Measurements from ENCODE around the gene UBE2Q2.

Gene UBE2Q2

DNA sequence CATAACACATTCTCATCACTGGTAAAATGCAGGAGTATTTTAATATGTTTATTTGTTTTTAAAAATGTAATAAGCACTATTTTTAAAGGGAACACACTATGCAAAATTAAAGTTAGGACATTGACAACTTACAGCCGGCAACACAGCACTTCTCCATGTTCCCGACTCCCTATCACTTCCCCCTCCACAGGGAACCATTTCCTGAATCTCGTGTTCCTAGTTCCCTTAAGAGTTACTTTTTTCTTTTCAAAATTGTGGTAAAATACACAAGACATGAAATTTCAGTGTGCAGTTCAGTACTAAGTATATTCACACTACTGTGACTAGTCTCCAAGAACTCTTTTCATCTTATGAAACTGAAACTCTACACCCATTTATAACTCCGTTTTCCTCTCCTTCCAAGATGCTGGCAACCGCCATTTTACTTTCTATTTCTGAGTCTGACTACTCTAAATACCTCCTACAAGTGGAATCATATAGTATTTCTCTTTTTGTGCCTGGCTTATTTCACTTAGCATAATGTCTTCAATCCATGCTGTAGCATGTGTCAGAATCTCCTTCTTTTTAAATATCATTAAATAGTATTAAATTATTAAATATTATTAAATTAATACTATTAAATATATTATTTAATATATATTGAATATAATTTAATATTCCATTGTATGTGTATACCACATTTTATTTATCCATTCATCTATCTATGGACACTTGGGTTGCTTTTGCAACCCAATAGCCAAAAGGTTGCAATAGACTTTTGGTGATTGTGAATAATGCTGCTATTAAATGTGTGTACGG is 25.9 kb upstream of the UBE2Q2 start:
- no peak for TF ChIP-seq EZH2 (IDR thresholded peaks at IDR 0.05; ENCODE audit: borderline replicate concordance, low read length)
- H3K36me3 ChIP-seq (ENCODE audit: insufficient read depth, low read length) = no peaks in the 10 kb centered on the region
- no peaks in the 10 kb centered on the region for H3K9me2 ChIP-seq (ENCODE audit: low read depth, low read length)
- H4K20me1 ChIP-seq (ENCODE audit: insufficient read depth, low read length) = no peaks in the 10 kb centered on the region
- no peak overlapping the region for H2AFZ ChIP-seq (ENCODE audit: low read length)
- H3K9me3 ChIP-seq (ENCODE audit: low read length) = no peaks in the 10 kb centered on the region
- H3K27me3 ChIP-seq (ENCODE audit: insufficient read depth, low read length) = no peaks in the 10 kb centered on the region; the same call in 1 of the 2 replicates
- no peaks in the 10 kb centered on the region for H3F3A ChIP-seq (ENCODE audit: insufficient read depth, low read length)
- no peaks in the 10 kb centered on the region for H3K4me1 ChIP-seq (ENCODE audit: insufficient read depth, low read length, severe bottlenecking)
- no peak overlapping the region for H3K4me3 ChIP-seq (ENCODE audit: low read depth, low read length, poor library complexity, severe bottlenecking)
- H3K9ac ChIP-seq (ENCODE audit: low read length) = no peak overlapping the region
- no peak overlapping the region for H3K4me2 ChIP-seq (ENCODE audit: low read length)
- H3K27ac ChIP-seq (ENCODE audit: low read depth, low read length, poor library complexity, severe bottlenecking) = no peak overlapping the region
- no peaks in the 10 kb centered on the region for H3K79me2 ChIP-seq (ENCODE audit: insufficient read depth, low read length)

DNA sequence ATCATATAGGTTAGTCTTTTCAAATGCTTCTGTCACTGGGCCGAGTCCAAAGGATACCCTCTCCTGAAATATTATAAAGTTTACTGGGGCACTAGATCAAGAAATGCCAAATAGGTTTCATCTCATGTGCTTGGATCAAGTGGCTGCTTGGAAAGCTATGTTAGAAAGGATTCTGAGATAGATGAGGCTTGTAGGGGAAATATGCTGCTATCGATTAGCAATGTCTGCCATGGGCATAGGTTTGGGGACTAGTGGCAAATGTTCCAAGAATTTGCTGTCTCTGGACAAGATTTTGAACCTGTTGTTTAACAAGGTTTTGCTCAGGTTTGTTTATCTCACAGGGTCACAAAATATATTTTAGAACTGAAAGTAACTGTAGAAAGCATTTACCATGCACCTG is 23.0 kb upstream of the UBE2Q2 start:
- no peak for TF ChIP-seq EZH2 (IDR thresholded peaks at IDR 0.05; ENCODE audit: borderline replicate concordance, low read length)
- TF ChIP-seq, protein P1, sequence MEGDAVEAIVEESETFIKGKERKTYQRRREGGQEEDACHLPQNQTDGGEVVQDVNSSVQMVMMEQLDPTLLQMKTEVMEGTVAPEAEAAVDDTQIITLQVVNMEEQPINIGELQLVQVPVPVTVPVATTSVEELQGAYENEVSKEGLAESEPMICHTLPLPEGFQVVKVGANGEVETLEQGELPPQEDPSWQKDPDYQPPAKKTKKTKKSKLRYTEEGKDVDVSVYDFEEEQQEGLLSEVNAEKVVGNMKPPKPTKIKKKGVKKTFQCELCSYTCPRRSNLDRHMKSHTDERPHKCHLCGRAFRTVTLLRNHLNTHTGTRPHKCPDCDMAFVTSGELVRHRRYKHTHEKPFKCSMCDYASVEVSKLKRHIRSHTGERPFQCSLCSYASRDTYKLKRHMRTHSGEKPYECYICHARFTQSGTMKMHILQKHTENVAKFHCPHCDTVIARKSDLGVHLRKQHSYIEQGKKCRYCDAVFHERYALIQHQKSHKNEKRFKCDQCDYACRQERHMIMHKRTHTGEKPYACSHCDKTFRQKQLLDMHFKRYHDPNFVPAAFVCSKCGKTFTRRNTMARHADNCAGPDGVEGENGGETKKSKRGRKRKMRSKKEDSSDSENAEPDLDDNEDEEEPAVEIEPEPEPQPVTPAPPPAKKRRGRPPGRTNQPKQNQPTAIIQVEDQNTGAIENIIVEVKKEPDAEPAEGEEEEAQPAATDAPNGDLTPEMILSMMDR (IDR thresholded peaks at IDR 0.05; ENCODE audit: low read length) = no peak
- Histone ChIP-seq H3K4me2 (ENCODE audit: low read length) (no peak overlapping the region), H3F3A (ENCODE audit: insufficient read depth, low read length) (no peaks in the 10 kb centered on the region), H3K4me1 (ENCODE audit: insufficient read depth, low read length, severe bottlenecking) (no peaks in the 10 kb centered on the region), H3K36me3 (ENCODE audit: insufficient read depth, low read length) (no peaks in the 10 kb centered on the region), H3K9ac (ENCODE audit: low read length) (no peak overlapping the region), H3K27me3 (ENCODE audit: insufficient read depth, low read length) (no peaks in the 10 kb centered on the region; the same call in 1 of the 2 replicates), H3K4me3 (ENCODE audit: low read depth, low read length, poor library complexity, severe bottlenecking) (no peak overlapping the region), H3K79me2 (ENCODE audit: insufficient read depth, low read length) (no peaks in the 10 kb centered on the region), H3K27ac (ENCODE audit: low read depth, low read length, poor library complexity, severe bottlenecking) (no peak overlapping the region), H3K9me2 (ENCODE audit: low read depth, low read length) (no peaks in the 10 kb centered on the region), H3K9me3 (ENCODE audit: low read length) (no peaks in the 10 kb centered on the region), H2AFZ (ENCODE audit: low read length) (no peak overlapping the region), H4K20me1 (ENCODE audit: insufficient read depth, low read length) (no peaks in the 10 kb centered on the region)

DNA sequence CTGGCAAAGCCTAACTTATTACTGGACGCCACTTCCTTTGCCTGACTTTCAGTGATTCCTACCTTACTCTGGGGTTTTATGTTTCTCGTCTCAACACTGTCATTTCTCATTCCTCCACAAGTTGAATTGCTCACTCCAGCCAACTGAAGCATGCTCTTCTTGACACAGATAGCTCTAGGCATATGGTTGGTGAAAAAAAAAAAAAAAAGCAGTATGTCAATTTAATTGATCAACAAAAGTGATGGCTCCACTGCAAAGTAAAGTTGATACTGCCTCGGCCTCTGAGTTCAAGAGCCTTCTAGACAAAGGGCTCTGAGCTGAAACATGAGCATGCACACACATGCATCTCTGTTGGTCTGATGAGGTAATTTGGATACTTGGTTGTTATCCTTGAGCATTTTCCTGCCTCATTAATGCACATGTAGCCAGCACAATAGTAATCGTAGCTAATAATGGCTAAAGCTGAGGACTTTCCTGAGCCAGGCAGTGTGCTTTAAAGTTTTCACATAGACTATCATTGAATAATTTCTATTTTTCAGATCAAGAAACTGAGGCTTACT is 21.4 kb upstream of the UBE2Q2 start:
- Histone ChIP-seq H3K27me3 (ENCODE audit: insufficient read depth, low read length) (no peaks in the 10 kb centered on the region), H4K20me1 (ENCODE audit: insufficient read depth, low read length) (no peaks in the 10 kb centered on the region), H2AFZ (ENCODE audit: low read length) (no peak overlapping the region), H3K36me3 (ENCODE audit: insufficient read depth, low read length) (no peaks in the 10 kb centered on the region), H3K9me3 (ENCODE audit: low read length) (no peaks in the 10 kb centered on the region), H3K4me1 (ENCODE audit: insufficient read depth, low read length, severe bottlenecking) (no peaks in the 10 kb centered on the region), H3F3A (ENCODE audit: insufficient read depth, low read length) (no peaks in the 10 kb centered on the region), H3K27ac (ENCODE audit: low read depth, low read length, poor library complexity, severe bottlenecking) (no peak overlapping the region), H3K9ac (ENCODE audit: low read length) (no peak overlapping the region), H3K79me2 (ENCODE audit: insufficient read depth, low read length) (no peaks in the 10 kb centered on the region), H3K9me2 (ENCODE audit: low read depth, low read length) (no peaks in the 10 kb centered on the region), H3K4me3 (ENCODE audit: low read depth, low read length, poor library complexity, severe bottlenecking) (no peak overlapping the region), H3K4me2 (ENCODE audit: low read length) (no peak overlapping the region)
- TF ChIP-seq, protein P1 (IDR thresholded peaks at IDR 0.05; ENCODE audit: low read length) = no peak
- no peak for TF ChIP-seq EZH2 (IDR thresholded peaks at IDR 0.05; ENCODE audit: borderline replicate concordance, low read length)
